Endothelial cell of umbilical vein (primary cell): ENCODE results near the gene NFU1.

Source experiments
- CTCF ChIP-seq, 2 donors: IDR thresholded peaks; 1 replicate in 1 of 2; 2 replicates in 1 of 2; pipeline ENCODE4 v1.5.1; 2011; ENCODE audit warnings: low read length in 2 of 2, mild to moderate bottlenecking in 2 of 2, moderate library complexity in 2 of 2, control low read depth in 1 of 2, inconsistent platforms in 1 of 2, low read depth in 1 of 2; ENCODE audit not compliant: insufficient read depth in 1 of 2; ENCODE audit errors: extremely low read depth in 1 of 2
- EZH2 ChIP-seq: IDR thresholded peaks from 2 replicates; pipeline ENCODE4 v1.6.1; 2012; ENCODE audit warnings: borderline replicate concordance, low read depth, mild to moderate bottlenecking, moderate library complexity, low read length, inconsistent platforms; ENCODE audit not compliant: severe bottlenecking
- FOS ChIP-seq: IDR thresholded peaks from 2 replicates; pipeline ENCODE4 v1.6.1; 2011; ENCODE audit warnings: mild to moderate bottlenecking, low read length, moderate library complexity, borderline replicate concordance; ENCODE audit not compliant: insufficient read depth
- GATA2 ChIP-seq: IDR thresholded peaks from 2 replicates; pipeline ENCODE4 v1.7.0; 2011; ENCODE audit warnings: low read depth, mild to moderate bottlenecking, moderate library complexity, mixed read lengths, low read length; ENCODE audit not compliant: insufficient read length, insufficient read depth
- MAX ChIP-seq: IDR thresholded peaks from 2 replicates; pipeline ENCODE4 v1.6.1; 2011; ENCODE audit not compliant: insufficient read depth, insufficient read length
- POLR2A ChIP-seq: IDR thresholded peaks from 2 replicates; pipeline ENCODE4 v1.6.1; 2012; ENCODE audit warnings: low read depth, mild to moderate bottlenecking, control low read depth, low read length
- POLR2AphosphoS5 ChIP-seq: IDR thresholded peaks from 2 replicates; pipeline ENCODE4 v1.6.1; 2012; ENCODE audit warnings: low read depth, mild to moderate bottlenecking, control low read depth, low read length, moderate library complexity; ENCODE audit not compliant: insufficient read depth

- TF ChIP-seq POLR2A (no peak), CTCF (IDR thresholded peaks at IDR 0.05; ENCODE audit: extremely low read depth in 1 of 2, insufficient read depth in 1 of 2, low read depth in 1 of 2, low read length in 2 of 2) (no peak), GATA2 (no peak), POLR2AphosphoS5 (no peak), EZH2 (no peak), MAX (no peak), FOS (no peak)
Measured at GRCh38 chr2:69483024-69483423, 45.8 kb upstream of the NFU1 start.
